Lung (tissue), 12 donors: ENCODE data around the gene MARCKS. TPM values are rescaled to one million over a fixed set of nuclear protein-coding genes. Genes with fewer than 3 reads are reported as not detected.

Experiments
- ATAC-seq: fragments of 200-7000 bp; cut with Tn5 transposase; one replicate; pipeline ENCODE4 v1.9.1; 2020; ENCODE audit warnings: moderate number of reproducible peaks; ENCODE audit not compliant: insufficient read depth, low FRiP score
- DNase-seq, 3 donors: peaks; one replicate each; pipeline ENCODE4 v3.0.0-alpha.2; 2013 to 2017
- H3K27ac ChIP-seq, 2 donors: one replicate each; pipeline ENCODE4 v1.5.1; 2013; ENCODE audit warnings: mild to moderate bottlenecking in 2 of 2, moderate library complexity in 2 of 2, control low read depth in 1 of 2, inconsistent platforms in 1 of 2, low read depth in 1 of 2, low read length in 1 of 2
- H3K27me3 ChIP-seq, 3 donors: one replicate each; pipeline ENCODE4 v1.5.1; 2013; ENCODE audit warnings: low read length in 2 of 3; ENCODE audit not compliant: control insufficient read depth in 3 of 3, insufficient read depth in 3 of 3
- H3K36me3 ChIP-seq, 4 donors: one replicate each; pipeline ENCODE4 v1.5.1; 2013; ENCODE audit warnings: low read length in 4 of 4, mild to moderate bottlenecking in 1 of 4, moderate library complexity in 1 of 4; ENCODE audit not compliant: control insufficient read depth in 4 of 4, insufficient read depth in 4 of 4
- H3K4me1 ChIP-seq, 5 donors: one replicate each; pipeline ENCODE4 v1.5.1; 2013; ENCODE audit warnings: low read length in 5 of 5, mild to moderate bottlenecking in 2 of 5, moderate library complexity in 1 of 5; ENCODE audit not compliant: control insufficient read depth in 5 of 5, insufficient read depth in 5 of 5
- H3K4me3 ChIP-seq: one replicate; pipeline ENCODE4 v1.5.1; 2013; ENCODE audit warnings: mild to moderate bottlenecking, control low read depth, moderate library complexity
- H3K9ac ChIP-seq, 2 donors: one replicate each; pipeline ENCODE4 v1.5.1; 2013; ENCODE audit warnings: low read length in 2 of 2, control low read depth in 1 of 2; ENCODE audit not compliant: insufficient read depth in 1 of 2
- H3K9me3 ChIP-seq, 4 donors: one replicate each; pipeline ENCODE4 v1.5.1; 2013; ENCODE audit warnings: low read length in 3 of 4, mild to moderate bottlenecking in 1 of 4, moderate library complexity in 1 of 4; ENCODE audit not compliant: control insufficient read depth in 4 of 4, insufficient read depth in 3 of 4
- CTCF ChIP-seq: IDR thresholded peaks from 2 replicates; pipeline ENCODE4 v1.5.1; 2012; ENCODE audit warnings: mild to moderate bottlenecking; ENCODE audit errors: control extremely low read depth, extremely low read depth
- WGBS, 2 donors: extraction: QIAGEN DNeasy Blood & Tissue Kit; methylation state at CpG; one replicate each; pipeline ENCODE4 v1.1.7; 2013; 5-methylcytosine and 5-hydroxymethylcytosine counted together
- polyA plus RNA-seq, 2 donors: library from polyadenylated mRNA; stranded (reverse); fragments of 200-250 nt; gene quantifications; one replicate each; pipeline ENCODE4 v1.2.1, GENCODE V29; 2013
- total RNA-seq, 2 donors: library from RNA; depleted of rRNA in 1 of 2; stranded (reverse); fragments of >200 nt in 1 of 2; gene quantifications; one replicate each; pipeline ENCODE4 v1.2.1, GENCODE V29; 2014 to 2021
- donor health status: control.
- donor health status: control.
- donor health status: Bipolar disorder and iron deficiency.
- donor health status: healthy.
- donor health status: DM: yes; HTN: yes; CAD: no.

The MARCKS gene
- total and polyA plus RNA-seq, 4 donors: 17.3 to 140 (median 72.2) TPM

GRCh38 chr6:113856375-113856624 lies 845 bp upstream of the MARCKS start:
- H3K4me1 ChIP-seq: peaks cover 0 to 30% (median 3%) of the 10 kb centered on the region in 5 donors
- no peak for TF ChIP-seq CTCF
- ATAC-seq (no peak), DNase-seq (no peak)
- H3K27ac ChIP-seq: peak overlapping the region in 1 of 2 donors; percentile 72
- WGBS, 2 donors: 1 to 2% methylated on average over 10 of the region's 10 CpGs
- peaks cover 0 to 22% (median 0%) of the 10 kb centered on the region in 4 donors for H3K36me3 ChIP-seq
- peaks cover 0 to 1% (median 0%) of the 10 kb centered on the region in 4 donors for H3K9me3 ChIP-seq
- H3K4me3 ChIP-seq: no peak overlapping the region
- H3K27me3 ChIP-seq: no peaks in the 10 kb centered on the region
- peak overlapping the region; percentile 96 to 100 for H3K9ac ChIP-seq

- Histone ChIP-seq H3K4me3 (peak overlapping the region; percentile 86), H3K9ac (peak overlapping the region; percentile 100), H3K36me3 (peaks cover 0 to 22% (median 2%) of the 10 kb centered on the region in 4 donors), H3K4me1 (peaks cover 0 to 32% (median 4%) of the 10 kb centered on the region in 5 donors), H3K27me3 (no peaks in the 10 kb centered on the region), H3K27ac (peak overlapping the region; percentile 78 to 97), H3K9me3 (peaks cover 0 to 1% (median 0%) of the 10 kb centered on the region in 4 donors)
- DNase-seq: peak; percentile 81 to 83 (median 81)
- WGBS, 2 donors: 1% methylated on average over 42 to 43 of the region's 43 CpGs
- no peak for TF ChIP-seq CTCF
- no peak for ATAC-seq
Measured at GRCh38 chr6:113857556-113858479, 673 bp downstream of the MARCKS start.

GRCh38 chr6:113858480-113859348 lies 1.6 kb downstream of the MARCKS start:
- Histone ChIP-seq H3K9ac (peak overlapping the region; percentile 100), H3K27me3 (no peaks in the 10 kb centered on the region), H3K4me3 (peak overlapping the region; percentile 86), H3K36me3 (peaks cover 0 to 22% (median 2%) of the 10 kb centered on the region in 4 donors), H3K27ac (peak overlapping the region; percentile 78 to 97), H3K9me3 (peaks cover 0 to 1% (median 0%) of the 10 kb centered on the region in 4 donors), H3K4me1 (peaks cover 0 to 29% (median 4%) of the 10 kb centered on the region in 5 donors)
- 0% methylated on average over 62 to 67 of the region's 67 CpGs for WGBS, 2 donors
- peak; percentile 94 to 97 (median 94) for DNase-seq
- ATAC-seq: peak; percentile 92
- TF ChIP-seq CTCF: peak; percentile 72
